Measurements from ENCODE around the gene SFXN4.

DNA sequence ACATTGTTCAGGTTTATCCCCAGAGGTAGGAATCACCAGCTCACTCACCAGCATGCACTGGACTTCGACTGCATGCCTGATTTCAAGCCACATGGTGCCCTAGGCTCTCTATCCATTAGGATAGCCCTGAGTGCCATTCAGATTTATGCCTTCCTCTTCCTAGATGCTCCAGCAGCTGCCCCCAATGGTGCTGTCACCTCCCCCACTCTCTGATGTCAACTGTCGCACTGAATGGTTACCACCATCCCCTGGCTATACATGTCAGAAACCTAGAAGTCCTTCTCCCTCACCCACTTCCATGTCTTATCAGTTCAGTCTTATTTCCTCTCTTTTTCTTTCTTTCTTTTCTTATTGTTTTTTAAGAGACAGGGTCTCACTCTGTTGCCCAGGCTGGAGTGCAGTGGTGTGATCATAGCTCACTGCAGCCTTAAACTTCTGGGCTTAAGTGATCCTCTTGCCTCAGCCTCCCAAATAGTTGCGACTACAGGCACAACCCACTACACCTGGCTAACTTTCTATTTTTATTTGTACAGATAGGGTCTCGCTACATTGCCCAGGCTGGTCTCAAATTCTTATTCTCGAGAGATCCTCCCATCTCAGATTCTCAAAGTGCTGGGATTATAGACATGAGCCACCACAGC lies 2.9 kb downstream of the SFXN4 start:
- no peak for TF ChIP-seq CTCF (IDR thresholded peaks at IDR 0.05; ENCODE audit: low read depth, low read length, poor library complexity, severe bottlenecking)
- no peak for TF ChIP-seq EZH2phosphoT487 (IDR thresholded peaks at IDR 0.05; ENCODE audit: borderline replicate concordance, low read length)

All from DOHH2 (cell line).